ENCODE results near the gene RXRA. TPM values are rescaled to one million over a fixed set of nuclear protein-coding genes. Genes with fewer than 3 reads are reported as not detected.

The RXRA gene
- total RNA-seq, 4 donors from 2014 or later: 53.3 to 87.8 (median 69.6) TPM

DNA sequence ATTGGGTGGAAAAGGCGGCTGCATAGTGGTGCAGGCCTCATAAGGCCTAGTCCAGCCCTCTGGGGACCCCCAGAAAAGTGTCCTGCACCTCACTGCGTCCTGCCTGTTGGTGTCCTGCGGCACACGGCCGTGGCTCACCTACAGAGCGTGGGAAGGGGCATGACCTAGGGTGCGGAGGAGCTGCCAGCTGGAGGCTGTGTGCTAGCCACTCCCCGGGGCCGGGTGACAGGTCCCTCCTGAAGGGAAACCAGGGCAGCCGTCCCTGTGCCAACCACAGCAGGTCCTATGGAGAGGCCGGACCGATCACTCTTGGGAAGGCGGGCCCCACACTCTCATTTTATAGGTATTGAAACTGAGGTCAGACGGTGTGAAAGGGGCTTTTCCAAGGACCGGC is 150.7 kb downstream of the RXRA start:
- DNase-seq (ENCODE audit: low spot score): no peak
- no peak for ATAC-seq (ENCODE audit: low FRiP score)
- TF ChIP-seq, protein P1, sequence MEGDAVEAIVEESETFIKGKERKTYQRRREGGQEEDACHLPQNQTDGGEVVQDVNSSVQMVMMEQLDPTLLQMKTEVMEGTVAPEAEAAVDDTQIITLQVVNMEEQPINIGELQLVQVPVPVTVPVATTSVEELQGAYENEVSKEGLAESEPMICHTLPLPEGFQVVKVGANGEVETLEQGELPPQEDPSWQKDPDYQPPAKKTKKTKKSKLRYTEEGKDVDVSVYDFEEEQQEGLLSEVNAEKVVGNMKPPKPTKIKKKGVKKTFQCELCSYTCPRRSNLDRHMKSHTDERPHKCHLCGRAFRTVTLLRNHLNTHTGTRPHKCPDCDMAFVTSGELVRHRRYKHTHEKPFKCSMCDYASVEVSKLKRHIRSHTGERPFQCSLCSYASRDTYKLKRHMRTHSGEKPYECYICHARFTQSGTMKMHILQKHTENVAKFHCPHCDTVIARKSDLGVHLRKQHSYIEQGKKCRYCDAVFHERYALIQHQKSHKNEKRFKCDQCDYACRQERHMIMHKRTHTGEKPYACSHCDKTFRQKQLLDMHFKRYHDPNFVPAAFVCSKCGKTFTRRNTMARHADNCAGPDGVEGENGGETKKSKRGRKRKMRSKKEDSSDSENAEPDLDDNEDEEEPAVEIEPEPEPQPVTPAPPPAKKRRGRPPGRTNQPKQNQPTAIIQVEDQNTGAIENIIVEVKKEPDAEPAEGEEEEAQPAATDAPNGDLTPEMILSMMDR (IDR thresholded peaks at IDR 0.05): no peak

DNA sequence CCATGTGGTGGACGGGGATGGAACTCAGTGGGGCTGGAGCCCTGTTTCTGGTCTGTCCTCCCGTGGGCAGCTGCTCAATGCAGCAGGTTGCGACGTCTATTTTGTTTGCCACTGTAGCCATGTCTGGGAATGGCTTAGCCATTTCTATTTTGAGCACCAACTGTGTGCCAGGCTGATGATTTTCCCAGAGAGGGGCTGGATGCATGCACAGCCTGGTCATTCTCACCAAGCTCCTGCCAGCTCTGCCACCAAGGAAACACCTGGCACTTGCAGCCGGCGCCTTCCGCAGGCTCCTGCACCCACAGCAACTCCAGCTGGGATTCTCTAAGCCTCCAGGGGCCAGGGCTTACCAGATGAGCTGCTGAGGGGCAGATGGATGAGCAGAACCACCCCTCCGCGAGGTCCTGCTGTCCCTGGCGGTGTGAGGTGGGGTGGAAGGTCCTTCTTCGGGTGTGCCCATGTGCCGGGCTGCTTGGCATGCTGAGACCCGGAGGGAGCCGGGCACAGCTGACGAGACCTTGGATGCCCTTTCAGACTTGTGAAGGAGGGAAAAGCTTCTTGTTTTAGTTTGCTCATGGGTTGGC is 151.2 kb downstream of the RXRA start:
- no peak for DNase-seq (ENCODE audit: low spot score)
- TF ChIP-seq, protein P1 (IDR thresholded peaks at IDR 0.05): no peak
- no peak for ATAC-seq (ENCODE audit: low FRiP score)

DNA sequence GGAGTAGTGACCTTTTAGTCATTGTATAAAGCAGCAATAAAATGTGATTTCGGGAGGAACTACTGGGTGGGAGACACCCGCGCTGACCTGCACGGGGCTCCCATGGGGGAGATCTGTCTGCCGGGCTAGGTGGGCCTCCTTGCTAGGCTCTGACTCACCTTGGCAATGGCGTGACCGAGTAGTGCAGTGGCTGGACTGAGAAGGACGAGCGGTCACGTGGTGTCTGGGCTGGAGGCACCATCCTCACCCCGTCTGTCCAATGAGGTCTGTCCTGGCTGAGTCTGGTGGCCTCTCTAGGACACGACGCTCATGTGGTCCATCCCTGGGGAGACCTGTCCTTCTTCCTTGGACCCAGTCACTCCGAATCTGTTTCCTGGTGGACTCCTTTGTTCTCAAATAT is 151.7 kb downstream of the RXRA start:
- ATAC-seq (ENCODE audit: low FRiP score) (no peak), DNase-seq (ENCODE audit: low spot score) (no peak)
- TF ChIP-seq, protein P1 (IDR thresholded peaks at IDR 0.05): no peak

DNA sequence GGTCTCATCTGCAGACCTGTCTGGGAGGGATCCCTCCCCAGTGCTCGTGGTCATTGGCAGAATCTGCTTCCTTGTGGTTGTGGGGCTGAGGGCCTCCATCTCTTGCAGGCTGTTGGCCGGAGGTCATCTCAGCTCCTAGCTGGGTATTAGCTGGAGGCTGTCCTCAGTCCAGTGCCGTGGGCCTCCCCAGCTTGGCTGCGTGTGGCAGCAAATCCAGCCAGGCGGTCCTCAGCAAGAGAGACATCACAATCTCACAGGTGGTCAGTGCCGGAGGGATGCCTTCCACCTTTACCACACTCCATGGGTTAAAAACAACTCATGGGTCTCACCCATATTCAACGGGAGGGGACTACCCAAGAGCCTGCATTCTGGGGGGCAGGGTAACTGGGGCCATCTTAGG is 155.5 kb downstream of the RXRA start:
- no peak for DNase-seq (ENCODE audit: low spot score)
- TF ChIP-seq, protein P1 (IDR thresholded peaks at IDR 0.05): no peak
- ATAC-seq (ENCODE audit: low FRiP score): no peak

DNA sequence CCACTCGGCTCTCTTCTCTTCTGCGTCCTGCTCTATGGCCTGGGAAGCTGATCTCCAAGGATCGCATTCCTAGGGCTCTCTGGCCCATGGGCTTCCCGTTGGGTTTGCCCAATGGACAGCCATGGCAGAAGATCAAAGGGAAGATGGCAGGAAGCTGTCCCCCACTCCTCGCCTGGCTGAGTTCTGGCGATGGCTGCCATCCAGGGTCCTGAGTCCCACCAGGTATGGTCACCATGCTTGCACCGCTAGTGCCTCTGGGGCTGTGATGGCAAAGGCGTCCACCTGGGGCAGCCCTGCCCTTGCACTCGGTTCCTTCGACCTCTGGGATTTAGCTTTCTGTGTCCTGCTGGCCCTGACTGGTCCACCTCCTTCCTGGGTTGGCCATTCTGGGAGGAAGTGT is 156.0 kb downstream of the RXRA start:
- DNase-seq (ENCODE audit: low spot score) (no peak), ATAC-seq (ENCODE audit: low FRiP score) (no peak)
- TF ChIP-seq, protein P1 (IDR thresholded peaks at IDR 0.05): no peak

DNA sequence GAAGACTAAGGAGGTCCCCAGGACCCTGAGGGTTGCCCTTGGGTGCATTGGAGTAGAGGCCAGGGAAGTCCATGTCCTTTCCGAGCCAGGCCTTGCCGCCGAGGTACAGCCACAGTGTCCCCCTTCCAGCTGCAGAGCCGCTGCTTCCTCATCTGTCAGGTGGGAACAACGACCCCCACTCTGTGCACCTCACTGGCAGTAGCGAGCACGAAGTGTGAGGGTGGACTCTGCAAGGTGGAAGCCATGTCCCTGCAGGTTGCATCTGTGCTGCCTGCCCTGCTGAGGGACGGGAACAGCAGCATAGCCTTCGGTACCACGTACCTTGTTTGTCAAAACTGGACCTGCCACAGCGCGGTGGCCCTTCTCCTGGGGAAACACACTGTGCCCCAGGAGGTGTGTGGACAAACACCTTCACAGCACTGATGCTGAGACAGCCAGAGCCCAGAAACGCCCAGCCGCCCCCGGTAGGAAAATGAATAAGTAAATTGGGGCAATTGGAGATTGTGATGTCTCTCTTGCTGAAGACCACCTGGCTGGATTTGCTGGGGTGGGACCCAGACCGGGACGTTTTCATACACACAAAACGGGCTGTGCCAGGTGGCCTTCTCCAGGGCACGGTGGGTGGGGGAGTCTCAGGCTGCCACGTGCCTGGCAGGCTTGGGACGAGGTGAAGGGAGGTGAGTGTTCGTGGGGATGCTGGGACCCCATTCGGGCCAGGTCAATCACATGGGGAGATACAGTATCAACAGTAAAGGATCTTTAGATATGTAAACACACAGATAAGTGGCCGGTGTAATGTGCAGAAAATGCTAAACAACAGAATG is 157.3 kb downstream of the RXRA start:
- TF ChIP-seq, protein P1 (IDR thresholded peaks at IDR 0.05): no peak
- ATAC-seq (ENCODE audit: low FRiP score): no peak
- no peak for DNase-seq (ENCODE audit: low spot score)

DNA sequence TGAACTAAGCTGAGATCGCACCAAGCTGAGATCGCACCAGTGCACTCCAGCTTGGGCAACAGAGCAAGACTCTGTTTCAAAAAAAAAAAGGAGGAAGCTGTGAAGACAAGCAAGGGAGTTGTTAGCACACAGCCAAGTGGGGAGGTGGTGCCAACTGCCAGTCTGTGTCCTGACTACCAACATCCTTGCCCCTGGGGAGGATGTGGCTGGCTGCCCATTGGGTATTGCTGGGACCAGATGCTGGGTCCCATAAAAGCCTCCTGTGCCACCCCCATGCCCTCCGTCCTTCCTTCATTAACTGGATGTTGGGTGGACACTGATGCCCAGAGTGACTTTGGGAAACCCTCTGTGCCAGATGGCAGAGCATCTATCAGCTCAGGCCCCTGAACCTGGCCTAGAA is 158.2 kb downstream of the RXRA start:
- DNase-seq (ENCODE audit: low spot score) (no peak), ATAC-seq (ENCODE audit: low FRiP score) (no peak)
- TF ChIP-seq, protein P1 (IDR thresholded peaks at IDR 0.05): no peak
